Mammary epithelial cell (primary cell): ENCODE measurements around the gene PLEKHM3.
"Not testable (repeated sequence)": the region's sequence is repeated elsewhere in the genome, so short reads cannot be mapped to it uniquely, and the experiment has no call there.

Source experiments
- EZH2 ChIP-seq: IDR thresholded peaks from 2 replicates; pipeline ENCODE4 v1.6.1; 2012; ENCODE audit warnings: low read length, inconsistent platforms, borderline replicate concordance
- TF ChIP-seq, protein P1 (sequence below), 2 donors: IDR thresholded peaks in 1 of 2; conservative IDR thresholded peaks in 1 of 2; 2 replicates each; pipeline ENCODE4 v1.5.1; 2011 to 2012; ENCODE audit warnings: inconsistent platforms in 2 of 2, low read length in 2 of 2, mild to moderate bottlenecking in 2 of 2, control low read depth in 1 of 2, low read depth in 1 of 2; ENCODE audit not compliant: insufficient read depth in 1 of 2; ENCODE audit errors: extremely low read depth in 1 of 2

DNA sequence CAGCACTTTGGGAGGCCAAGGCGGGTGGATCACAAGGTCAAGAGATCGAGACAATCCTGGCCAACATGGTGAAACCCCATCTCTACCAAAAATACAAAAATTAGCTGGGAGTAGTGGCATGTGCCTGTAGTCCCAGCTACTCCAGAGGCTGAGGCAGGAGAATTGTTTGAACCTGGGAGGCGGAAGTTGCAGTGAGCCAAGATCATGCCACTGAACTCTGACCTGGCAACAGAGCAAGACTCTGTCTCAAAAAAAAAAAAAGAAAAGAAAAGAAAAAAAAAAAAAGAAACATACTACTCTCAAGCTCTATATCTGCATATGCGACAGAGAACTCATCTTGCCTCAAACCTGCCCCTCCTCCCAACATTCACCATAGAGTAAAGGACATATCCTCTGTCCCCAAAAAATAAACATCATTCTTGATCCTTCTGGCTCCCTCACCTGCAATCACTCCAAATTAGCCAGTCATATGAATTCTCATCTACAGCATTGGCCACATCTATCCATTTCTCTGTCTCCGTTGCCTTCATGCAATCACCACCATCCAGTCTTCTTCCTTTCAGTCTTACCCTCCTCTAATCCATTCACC is 7.1 kb downstream of the PLEKHM3 start:
- TF ChIP-seq, protein P1, sequence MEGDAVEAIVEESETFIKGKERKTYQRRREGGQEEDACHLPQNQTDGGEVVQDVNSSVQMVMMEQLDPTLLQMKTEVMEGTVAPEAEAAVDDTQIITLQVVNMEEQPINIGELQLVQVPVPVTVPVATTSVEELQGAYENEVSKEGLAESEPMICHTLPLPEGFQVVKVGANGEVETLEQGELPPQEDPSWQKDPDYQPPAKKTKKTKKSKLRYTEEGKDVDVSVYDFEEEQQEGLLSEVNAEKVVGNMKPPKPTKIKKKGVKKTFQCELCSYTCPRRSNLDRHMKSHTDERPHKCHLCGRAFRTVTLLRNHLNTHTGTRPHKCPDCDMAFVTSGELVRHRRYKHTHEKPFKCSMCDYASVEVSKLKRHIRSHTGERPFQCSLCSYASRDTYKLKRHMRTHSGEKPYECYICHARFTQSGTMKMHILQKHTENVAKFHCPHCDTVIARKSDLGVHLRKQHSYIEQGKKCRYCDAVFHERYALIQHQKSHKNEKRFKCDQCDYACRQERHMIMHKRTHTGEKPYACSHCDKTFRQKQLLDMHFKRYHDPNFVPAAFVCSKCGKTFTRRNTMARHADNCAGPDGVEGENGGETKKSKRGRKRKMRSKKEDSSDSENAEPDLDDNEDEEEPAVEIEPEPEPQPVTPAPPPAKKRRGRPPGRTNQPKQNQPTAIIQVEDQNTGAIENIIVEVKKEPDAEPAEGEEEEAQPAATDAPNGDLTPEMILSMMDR (conservative IDR thresholded peaks at IDR 0.05 in 1 of 2, IDR thresholded peaks at IDR 0.05 in 1 of 2; ENCODE audit: extremely low read depth in 1 of 2, insufficient read depth in 1 of 2, low read depth in 1 of 2, low read length in 2 of 2), result not testable (repeated sequence)
- TF ChIP-seq EZH2, result not testable (repeated sequence)
